Stimulated activated naive CD8-positive, alpha-beta T cell treated with anti-CD3 and anti-CD28 coated beads, Interleukin-15, Interleukin-2, amounts not matched to agents 100 ng/mL and 50 ng/mL, for 24 hours (primary cell): Measurements from ENCODE around the gene RFX2.

Experiments used
- H3K27ac Mint-ChIP-seq: one replicate; pipeline ENCODE4 v1.8.0; 2021; ENCODE audit warnings: mild to moderate bottlenecking, mixed read lengths
- H3K27me3 Mint-ChIP-seq: one replicate; pipeline ENCODE4 v1.8.0; 2021; ENCODE audit warnings: mixed read lengths
- H3K36me3 Mint-ChIP-seq: one replicate; pipeline ENCODE4 v1.8.0; 2021; ENCODE audit warnings: low read depth, mixed read lengths
- H3K4me1 Mint-ChIP-seq: one replicate; pipeline ENCODE4 v1.8.0; 2021; ENCODE audit warnings: low read depth, mixed read lengths
- H3K4me3 Mint-ChIP-seq: one replicate; pipeline ENCODE4 v1.8.0; 2021; ENCODE audit warnings: mild to moderate bottlenecking, mixed read lengths
- H3K9me3 Mint-ChIP-seq: one replicate; pipeline ENCODE4 v1.8.0; 2021; ENCODE audit warnings: mixed read lengths

RFX2 gene

DNA sequence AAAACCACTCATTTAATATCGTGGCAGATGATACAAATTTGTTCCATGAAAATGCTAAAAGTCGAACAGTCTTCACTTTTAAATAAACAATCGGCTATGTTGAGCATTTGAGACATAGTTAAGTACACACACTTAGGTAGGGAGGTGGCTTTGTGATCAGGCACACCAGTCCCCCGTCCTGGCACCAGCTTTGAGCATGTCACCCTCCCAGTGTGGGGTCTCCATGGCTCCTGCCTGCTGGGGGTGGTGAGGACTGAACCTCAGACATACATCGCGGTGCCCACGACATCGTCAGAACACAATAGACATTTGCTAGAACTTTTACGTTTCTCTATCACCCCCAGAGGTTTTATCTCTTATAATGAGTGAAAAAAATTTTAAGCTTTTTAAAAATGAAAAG, 62.0 kb downstream of the RFX2 start:
- no peak overlapping the region for H3K27ac Mint-ChIP-seq
- no peaks in the 10 kb centered on the region for H3K9me3 Mint-ChIP-seq
- no peaks in the 10 kb centered on the region for H3K36me3 Mint-ChIP-seq
- H3K4me1 Mint-ChIP-seq = peaks cover 8% of the 10 kb centered on the region
- no peak overlapping the region for H3K4me3 Mint-ChIP-seq
- no peaks in the 10 kb centered on the region for H3K27me3 Mint-ChIP-seq

GRCh38 chr19:6047741-6048251, 62.5 kb downstream of the RFX2 start:
- Mint-ChIP-seq H3K36me3 (no peaks in the 10 kb centered on the region), H3K4me3 (no peak overlapping the region), H3K4me1 (peaks cover 8% of the 10 kb centered on the region), H3K27ac (no peak overlapping the region), H3K9me3 (no peaks in the 10 kb centered on the region), H3K27me3 (no peaks in the 10 kb centered on the region)

GRCh38 chr19:6047256-6047655, 63.0 kb downstream of the RFX2 start:
- Mint-ChIP-seq H3K36me3 (no peaks in the 10 kb centered on the region), H3K27ac (no peak overlapping the region), H3K9me3 (no peaks in the 10 kb centered on the region), H3K4me3 (no peak overlapping the region), H3K4me1 (peaks cover 8% of the 10 kb centered on the region), H3K27me3 (no peaks in the 10 kb centered on the region)

- Mint-ChIP-seq H3K4me1 (peaks cover 4% of the 10 kb centered on the region), H3K27ac (no peak overlapping the region), H3K36me3 (no peaks in the 10 kb centered on the region), H3K27me3 (no peaks in the 10 kb centered on the region), H3K9me3 (no peaks in the 10 kb centered on the region), H3K4me3 (no peak overlapping the region)
These were observed 65.2 kb downstream of the RFX2 start for GRCh38 chr19:6045108-6045507.

GRCh38 chr19:6044056-6044805, 66.1 kb downstream of the RFX2 start:
- Mint-ChIP-seq H3K9me3 (no peaks in the 10 kb centered on the region), H3K4me1 (peaks cover 8% of the 10 kb centered on the region), H3K27ac (no peak overlapping the region), H3K4me3 (no peak overlapping the region), H3K27me3 (no peaks in the 10 kb centered on the region), H3K36me3 (no peaks in the 10 kb centered on the region)

- H3K9me3 Mint-ChIP-seq = no peaks in the 10 kb centered on the region
- no peak overlapping the region for H3K27ac Mint-ChIP-seq
- no peaks in the 10 kb centered on the region for H3K27me3 Mint-ChIP-seq
- H3K4me1 Mint-ChIP-seq = peaks cover 16% of the 10 kb centered on the region
- H3K4me3 Mint-ChIP-seq = no peak overlapping the region
- H3K36me3 Mint-ChIP-seq = no peaks in the 10 kb centered on the region
These were observed 67.2 kb downstream of the RFX2 start for GRCh38 chr19:6042776-6043726.

DNA sequence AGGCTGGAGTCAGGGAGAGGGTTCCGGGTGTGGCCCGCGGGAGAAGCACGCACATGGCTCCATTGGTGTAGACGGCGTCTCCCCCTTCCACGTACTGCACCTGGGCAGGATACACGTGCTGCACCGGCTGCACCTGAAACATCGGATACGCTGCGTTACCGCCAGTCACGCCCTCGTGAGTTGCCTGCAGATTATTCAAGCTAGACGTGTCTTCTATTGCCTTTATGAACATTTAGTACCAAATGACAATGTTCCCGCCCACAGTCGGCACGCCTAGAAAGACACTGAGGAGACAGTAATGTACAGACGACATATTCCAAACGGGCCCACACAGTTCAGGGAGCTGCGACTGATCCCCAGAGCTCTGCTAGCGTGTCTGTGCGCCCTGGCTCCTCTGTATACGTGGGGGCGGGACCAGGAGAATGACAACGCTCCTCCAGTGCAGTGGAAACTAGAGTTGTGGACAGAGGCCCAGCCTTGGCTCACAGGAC, 68.3 kb downstream of the RFX2 start:
- Mint-ChIP-seq H3K9me3 (no peaks in the 10 kb centered on the region), H3K4me3 (no peak overlapping the region), H3K4me1 (peaks cover 22% of the 10 kb centered on the region), H3K36me3 (peaks cover 3% of the 10 kb centered on the region), H3K27me3 (no peaks in the 10 kb centered on the region), H3K27ac (no peak overlapping the region)

DNA sequence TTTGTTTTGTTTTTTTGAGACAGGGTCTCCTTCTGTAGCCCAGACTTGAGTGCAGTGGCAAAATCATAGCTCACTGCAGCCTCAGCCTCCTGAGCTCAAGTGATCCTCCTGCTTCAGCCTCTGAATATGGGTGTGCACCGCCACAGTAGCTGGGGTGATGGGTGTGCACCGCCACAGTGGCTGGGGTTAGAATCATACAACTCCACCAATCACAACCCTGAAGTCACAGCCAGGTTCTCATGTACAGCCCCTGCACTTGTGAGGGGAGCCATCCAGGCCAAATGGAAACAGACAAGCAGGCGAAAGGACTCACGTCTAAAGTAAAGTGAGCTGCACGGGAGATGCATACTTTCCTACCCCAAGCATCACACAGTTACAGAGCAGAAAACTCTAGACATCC, 69.2 kb downstream of the RFX2 start:
- Mint-ChIP-seq H3K27ac (no peak overlapping the region), H3K4me3 (no peak overlapping the region), H3K27me3 (no peaks in the 10 kb centered on the region), H3K36me3 (peaks cover 8% of the 10 kb centered on the region), H3K9me3 (no peaks in the 10 kb centered on the region), H3K4me1 (peaks cover 22% of the 10 kb centered on the region)

DNA sequence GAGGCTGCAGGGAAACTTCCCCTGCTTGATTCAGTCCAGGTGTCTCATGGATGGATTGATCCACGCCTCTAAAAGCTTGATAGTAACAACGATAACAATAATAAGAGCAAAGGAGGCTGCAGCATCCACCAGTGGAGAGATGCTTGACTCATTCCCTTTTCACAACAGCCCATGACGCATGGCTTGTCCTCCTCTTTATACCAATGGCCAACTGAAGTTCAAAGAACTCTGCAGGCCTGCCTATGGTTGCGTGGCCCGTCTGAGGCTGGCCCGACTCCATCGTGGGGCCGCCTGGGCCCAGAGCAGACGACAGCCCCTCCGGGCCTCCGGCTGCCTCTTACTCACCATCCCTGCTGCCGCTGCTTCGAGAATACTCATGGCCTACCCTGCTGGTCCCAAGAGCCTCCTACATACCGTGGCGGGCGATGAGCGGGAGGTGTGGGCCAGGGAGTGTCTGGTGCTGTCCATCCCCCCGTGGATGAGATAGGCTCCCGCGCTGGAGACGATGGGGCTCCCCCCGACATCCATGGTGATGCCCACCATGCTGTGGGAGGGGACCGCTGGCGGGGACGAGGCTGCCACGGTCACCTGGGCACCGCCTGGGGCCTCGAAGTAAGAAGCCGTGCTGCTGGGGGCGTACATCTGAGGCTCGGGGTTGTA, 70.6 kb downstream of the RFX2 start:
- H3K4me1 Mint-ChIP-seq = peaks cover 22% of the 10 kb centered on the region
- peaks cover 8% of the 10 kb centered on the region for H3K36me3 Mint-ChIP-seq
- peak overlapping the region; percentile 39 for H3K4me3 Mint-ChIP-seq
- no peaks in the 10 kb centered on the region for H3K27me3 Mint-ChIP-seq
- peak overlapping the region; percentile 88 for H3K27ac Mint-ChIP-seq
- no peaks in the 10 kb centered on the region for H3K9me3 Mint-ChIP-seq

- peak overlapping the region; percentile 40 for H3K4me3 Mint-ChIP-seq
- peak overlapping the region; percentile 88 for H3K27ac Mint-ChIP-seq
- H3K4me1 Mint-ChIP-seq = peaks cover 22% of the 10 kb centered on the region
- H3K27me3 Mint-ChIP-seq = no peaks in the 10 kb centered on the region
- no peaks in the 10 kb centered on the region for H3K9me3 Mint-ChIP-seq
- peaks cover 8% of the 10 kb centered on the region for H3K36me3 Mint-ChIP-seq
These were observed 71.5 kb downstream of the RFX2 start for GRCh38 chr19:6038634-6039405.

GRCh38 chr19:6035026-6035425, 75.3 kb downstream of the RFX2 start:
- Mint-ChIP-seq H3K27ac (no peak overlapping the region), H3K4me1 (peaks cover 24% of the 10 kb centered on the region), H3K36me3 (peaks cover 8% of the 10 kb centered on the region), H3K9me3 (no peaks in the 10 kb centered on the region), H3K27me3 (no peaks in the 10 kb centered on the region), H3K4me3 (no peak overlapping the region)

- Mint-ChIP-seq H3K9me3 (no peaks in the 10 kb centered on the region), H3K36me3 (peaks cover 8% of the 10 kb centered on the region), H3K4me3 (no peak overlapping the region), H3K27me3 (no peaks in the 10 kb centered on the region), H3K4me1 (peaks cover 28% of the 10 kb centered on the region), H3K27ac (no peak overlapping the region)
These were observed 75.8 kb downstream of the RFX2 start for GRCh38 chr19:6034512-6034911.

DNA sequence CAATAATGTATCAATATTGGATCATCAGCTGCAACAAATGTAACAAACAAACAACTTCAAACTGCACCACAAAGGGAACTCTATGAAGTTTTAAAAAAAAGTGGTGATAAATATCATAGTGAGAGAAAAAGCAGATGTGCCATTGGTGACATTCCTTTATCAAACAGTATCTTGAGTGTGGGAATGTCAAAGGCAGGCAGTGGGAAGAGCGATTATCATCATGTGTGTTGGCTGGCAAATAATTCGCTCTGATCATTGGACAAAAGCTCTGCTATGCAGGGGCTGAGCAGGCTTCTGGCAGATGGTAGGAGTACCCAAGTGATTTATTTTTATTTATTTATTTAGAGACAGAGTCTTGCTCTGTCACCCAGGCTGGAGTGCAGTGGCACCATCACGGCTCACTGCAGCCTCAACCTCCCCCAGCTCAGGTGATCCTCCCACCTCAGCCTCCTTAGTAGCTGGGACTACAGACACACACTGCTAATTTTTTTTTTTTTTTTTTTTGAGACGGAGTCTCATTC, 76.5 kb downstream of the RFX2 start:
- Mint-ChIP-seq H3K27me3 (no peaks in the 10 kb centered on the region), H3K27ac (no peak overlapping the region), H3K36me3 (peaks cover 8% of the 10 kb centered on the region), H3K4me3 (no peak overlapping the region), H3K9me3 (no peaks in the 10 kb centered on the region), H3K4me1 (peaks cover 21% of the 10 kb centered on the region)

DNA sequence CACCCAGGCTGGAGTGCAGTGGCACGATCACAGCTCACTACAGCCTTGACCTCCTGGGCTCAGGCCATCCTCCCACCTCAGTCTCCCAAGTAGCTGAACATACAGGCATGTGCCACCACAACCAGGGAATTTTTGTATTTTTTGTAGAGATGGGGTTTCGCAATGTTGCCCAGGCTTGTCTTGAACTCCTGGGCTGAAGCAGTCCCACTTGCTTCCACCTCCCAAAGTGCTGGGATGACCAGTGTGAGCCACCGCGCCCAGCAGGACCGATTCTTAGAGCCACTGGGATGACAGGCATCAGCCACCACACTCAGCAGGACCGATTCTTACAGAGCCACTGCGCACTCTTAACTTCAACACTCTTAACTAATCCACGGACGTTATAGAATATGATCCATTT, 77.5 kb downstream of the RFX2 start:
- no peaks in the 10 kb centered on the region for H3K27me3 Mint-ChIP-seq
- no peak overlapping the region for H3K4me3 Mint-ChIP-seq
- H3K27ac Mint-ChIP-seq = no peak overlapping the region
- H3K9me3 Mint-ChIP-seq = no peaks in the 10 kb centered on the region
- H3K4me1 Mint-ChIP-seq = peaks cover 11% of the 10 kb centered on the region
- peaks cover 8% of the 10 kb centered on the region for H3K36me3 Mint-ChIP-seq
